HL-60 (cell line): ENCODE results near the gene ATP8A1.

Experiments
- DNase-seq, 2 experiments: peaks; one replicate each; pipeline ENCODE4 v3.0.0-alpha.2; 2010 to 2020; ENCODE audit warnings: low read depth in 1 of 2, low spot score in 1 of 2
- H3K27ac ChIP-seq: fragments of 250-450 bp; sonication (Bioruptor Pico); replicated peaks from 2 replicates; pipeline ENCODE4 v1.5.1; 2020; ENCODE audit warnings: mild to moderate bottlenecking, moderate library complexity
- H3K27me3 ChIP-seq: fragments of 250-450 bp; sonication (Bioruptor Pico); 2 replicates; pipeline ENCODE4 v1.5.1; 2021; ENCODE audit warnings: mild to moderate bottlenecking, moderate library complexity; ENCODE audit not compliant: insufficient read depth, poor library complexity, severe bottlenecking
- H3K4me3 ChIP-seq: replicated peaks from 2 replicates; pipeline ENCODE4 v1.5.1; 2011; ENCODE audit warnings: mild to moderate bottlenecking, control low read depth, low read length; ENCODE audit not compliant: insufficient read depth
- GABPA ChIP-seq: IDR thresholded peaks from 2 replicates; pipeline ENCODE4 v1.6.1; 2012; ENCODE audit warnings: low read depth
- POLR2AphosphoS5 ChIP-seq: IDR thresholded peaks from 2 replicates; pipeline ENCODE4 v1.6.1; 2012; ENCODE audit warnings: low read depth
- SPI1 ChIP-seq: IDR thresholded peaks from 2 replicates; pipeline ENCODE4 v1.6.1; 2012; ENCODE audit warnings: low read depth, mild to moderate bottlenecking, borderline replicate concordance
- TF ChIP-seq, protein P1 (sequence below): IDR thresholded peaks from one replicate; pipeline ENCODE4 v1.5.1; 2011; ENCODE audit warnings: low read length, control low read depth, inconsistent platforms; ENCODE audit not compliant: insufficient read depth
- TF ChIP-seq, protein P2 (sequence below): IDR thresholded peaks from 2 replicates; pipeline ENCODE4 v1.6.1; 2012; ENCODE audit warnings: low read depth; ENCODE audit not compliant: insufficient replicate concordance

ATP8A1 gene

DNA sequence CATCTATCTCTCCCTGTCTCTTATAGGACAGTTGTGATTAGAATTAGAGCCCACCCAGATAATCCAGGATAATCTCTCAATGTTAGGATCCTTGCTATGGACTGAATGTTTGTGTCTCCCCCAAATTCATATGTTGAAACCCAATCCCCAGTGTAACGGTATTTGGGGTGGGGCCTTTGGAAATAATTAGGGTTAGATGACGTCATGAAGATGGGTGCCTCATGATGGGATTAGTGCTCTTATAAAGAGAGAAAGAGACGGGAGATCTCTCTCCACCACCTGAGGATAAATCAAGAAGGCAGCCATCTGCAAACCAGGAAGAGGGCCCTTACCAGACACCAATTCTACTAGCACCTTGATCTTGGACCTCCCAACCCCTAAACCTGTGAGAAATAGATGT, 293.3 kb downstream of the ATP8A1 start:
- H3K27me3 ChIP-seq = peaks cover under 1% of the 10 kb centered on the region
- no peak for DNase-seq
- TF ChIP-seq, protein P1, sequence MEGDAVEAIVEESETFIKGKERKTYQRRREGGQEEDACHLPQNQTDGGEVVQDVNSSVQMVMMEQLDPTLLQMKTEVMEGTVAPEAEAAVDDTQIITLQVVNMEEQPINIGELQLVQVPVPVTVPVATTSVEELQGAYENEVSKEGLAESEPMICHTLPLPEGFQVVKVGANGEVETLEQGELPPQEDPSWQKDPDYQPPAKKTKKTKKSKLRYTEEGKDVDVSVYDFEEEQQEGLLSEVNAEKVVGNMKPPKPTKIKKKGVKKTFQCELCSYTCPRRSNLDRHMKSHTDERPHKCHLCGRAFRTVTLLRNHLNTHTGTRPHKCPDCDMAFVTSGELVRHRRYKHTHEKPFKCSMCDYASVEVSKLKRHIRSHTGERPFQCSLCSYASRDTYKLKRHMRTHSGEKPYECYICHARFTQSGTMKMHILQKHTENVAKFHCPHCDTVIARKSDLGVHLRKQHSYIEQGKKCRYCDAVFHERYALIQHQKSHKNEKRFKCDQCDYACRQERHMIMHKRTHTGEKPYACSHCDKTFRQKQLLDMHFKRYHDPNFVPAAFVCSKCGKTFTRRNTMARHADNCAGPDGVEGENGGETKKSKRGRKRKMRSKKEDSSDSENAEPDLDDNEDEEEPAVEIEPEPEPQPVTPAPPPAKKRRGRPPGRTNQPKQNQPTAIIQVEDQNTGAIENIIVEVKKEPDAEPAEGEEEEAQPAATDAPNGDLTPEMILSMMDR = no peak
- TF ChIP-seq SPI1 (no peak), GABPA (no peak), POLR2AphosphoS5 (no peak)
- TF ChIP-seq, protein P2, sequence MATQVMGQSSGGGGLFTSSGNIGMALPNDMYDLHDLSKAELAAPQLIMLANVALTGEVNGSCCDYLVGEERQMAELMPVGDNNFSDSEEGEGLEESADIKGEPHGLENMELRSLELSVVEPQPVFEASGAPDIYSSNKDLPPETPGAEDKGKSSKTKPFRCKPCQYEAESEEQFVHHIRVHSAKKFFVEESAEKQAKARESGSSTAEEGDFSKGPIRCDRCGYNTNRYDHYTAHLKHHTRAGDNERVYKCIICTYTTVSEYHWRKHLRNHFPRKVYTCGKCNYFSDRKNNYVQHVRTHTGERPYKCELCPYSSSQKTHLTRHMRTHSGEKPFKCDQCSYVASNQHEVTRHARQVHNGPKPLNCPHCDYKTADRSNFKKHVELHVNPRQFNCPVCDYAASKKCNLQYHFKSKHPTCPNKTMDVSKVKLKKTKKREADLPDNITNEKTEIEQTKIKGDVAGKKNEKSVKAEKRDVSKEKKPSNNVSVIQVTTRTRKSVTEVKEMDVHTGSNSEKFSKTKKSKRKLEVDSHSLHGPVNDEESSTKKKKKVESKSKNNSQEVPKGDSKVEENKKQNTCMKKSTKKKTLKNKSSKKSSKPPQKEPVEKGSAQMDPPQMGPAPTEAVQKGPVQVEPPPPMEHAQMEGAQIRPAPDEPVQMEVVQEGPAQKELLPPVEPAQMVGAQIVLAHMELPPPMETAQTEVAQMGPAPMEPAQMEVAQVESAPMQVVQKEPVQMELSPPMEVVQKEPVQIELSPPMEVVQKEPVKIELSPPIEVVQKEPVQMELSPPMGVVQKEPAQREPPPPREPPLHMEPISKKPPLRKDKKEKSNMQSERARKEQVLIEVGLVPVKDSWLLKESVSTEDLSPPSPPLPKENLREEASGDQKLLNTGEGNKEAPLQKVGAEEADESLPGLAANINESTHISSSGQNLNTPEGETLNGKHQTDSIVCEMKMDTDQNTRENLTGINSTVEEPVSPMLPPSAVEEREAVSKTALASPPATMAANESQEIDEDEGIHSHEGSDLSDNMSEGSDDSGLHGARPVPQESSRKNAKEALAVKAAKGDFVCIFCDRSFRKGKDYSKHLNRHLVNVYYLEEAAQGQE = no peak
- no peak overlapping the region for H3K27ac ChIP-seq
- H3K4me3 ChIP-seq = no peak overlapping the region

DNA sequence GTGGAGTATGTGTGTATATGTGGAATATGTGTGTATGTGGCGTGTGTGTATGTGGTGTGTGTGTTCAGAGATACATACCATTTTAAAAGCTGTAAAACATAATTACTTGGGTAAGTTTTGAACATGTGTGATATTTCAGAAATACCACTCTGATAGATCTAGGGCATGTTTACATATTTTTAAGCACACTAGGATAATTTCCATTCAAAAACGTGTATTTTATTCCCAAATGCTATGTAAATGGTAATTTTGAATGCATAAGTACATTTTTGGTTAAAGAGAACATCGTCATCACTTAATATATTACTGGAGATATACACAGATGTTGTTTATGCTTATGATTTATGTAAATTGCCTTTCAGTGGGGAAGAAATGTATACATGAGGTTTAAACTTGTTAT, 294.3 kb downstream of the ATP8A1 start:
- Histone ChIP-seq H3K27me3 (peaks cover 5% of the 10 kb centered on the region), H3K27ac (no peak overlapping the region), H3K4me3 (no peak overlapping the region)
- TF ChIP-seq POLR2AphosphoS5 = no peak
- TF ChIP-seq, protein P1 = no peak
- TF ChIP-seq GABPA = no peak
- no peak for TF ChIP-seq SPI1
- TF ChIP-seq, protein P2 = no peak
- no peak for DNase-seq

DNA sequence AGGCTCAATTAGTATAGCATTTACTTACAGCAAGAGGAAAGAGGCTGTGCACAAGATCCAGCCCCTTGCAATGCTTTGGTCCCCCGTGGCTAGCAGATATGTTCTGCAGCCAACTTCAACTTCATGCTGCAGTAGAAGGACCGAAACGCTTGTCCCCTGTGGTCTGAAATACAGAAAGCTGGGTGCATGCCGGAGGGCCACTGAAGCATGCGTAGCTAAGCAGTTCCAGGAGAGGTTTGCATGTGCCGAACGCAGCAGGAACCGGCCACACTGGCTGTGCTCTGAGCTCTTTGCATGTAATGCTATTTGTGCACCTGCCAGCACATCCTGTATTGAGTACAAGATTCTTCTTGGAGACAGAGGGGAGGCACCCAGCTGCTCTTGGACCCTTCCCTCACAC, 295.4 kb downstream of the ATP8A1 start:
- DNase-seq = no peak
- no peak overlapping the region for H3K4me3 ChIP-seq
- TF ChIP-seq, protein P1 = no peak
- TF ChIP-seq GABPA = no peak
- no peak for TF ChIP-seq SPI1
- no peak for TF ChIP-seq POLR2AphosphoS5
- TF ChIP-seq, protein P2 = no peak
- H3K27ac ChIP-seq = no peak overlapping the region
- H3K27me3 ChIP-seq = peaks cover 5% of the 10 kb centered on the region
